GM18870 (cell line): ENCODE measurements around the gene ALK.

ENCODE experiments used
- ATAC-seq: cut with Tn5 transposase; IDR thresholded peaks from one replicate; pipeline ENCODE4 v1.9.1; 2021; ENCODE audit warnings: moderate library complexity; ENCODE audit not compliant: unreplicated experiment

Gene ALK

DNA sequence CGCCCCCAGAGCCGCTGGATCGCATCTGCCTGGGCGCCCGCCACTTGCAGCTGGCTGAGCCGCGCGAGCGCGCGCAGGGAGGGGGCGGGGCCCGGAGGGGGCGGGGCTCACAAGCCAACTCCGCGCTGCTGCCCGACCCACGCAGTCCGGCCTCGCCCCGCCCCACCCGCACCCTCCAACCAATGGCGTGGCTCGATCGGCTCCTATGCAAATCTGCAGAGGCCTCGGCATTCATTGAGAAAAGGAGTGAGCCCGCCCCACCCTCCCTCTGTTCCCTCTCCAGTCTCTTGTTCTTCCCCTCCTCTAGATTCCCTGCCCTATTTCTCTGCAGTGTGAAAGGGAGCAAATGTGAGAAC is at the start of gene ALK:
TSS of gene ALK (minus strand) at position 27 of the 356 bp plus-strand sequence. CDS start 927 bp downstream, outside the sequence.
- no peak for ATAC-seq

DNA sequence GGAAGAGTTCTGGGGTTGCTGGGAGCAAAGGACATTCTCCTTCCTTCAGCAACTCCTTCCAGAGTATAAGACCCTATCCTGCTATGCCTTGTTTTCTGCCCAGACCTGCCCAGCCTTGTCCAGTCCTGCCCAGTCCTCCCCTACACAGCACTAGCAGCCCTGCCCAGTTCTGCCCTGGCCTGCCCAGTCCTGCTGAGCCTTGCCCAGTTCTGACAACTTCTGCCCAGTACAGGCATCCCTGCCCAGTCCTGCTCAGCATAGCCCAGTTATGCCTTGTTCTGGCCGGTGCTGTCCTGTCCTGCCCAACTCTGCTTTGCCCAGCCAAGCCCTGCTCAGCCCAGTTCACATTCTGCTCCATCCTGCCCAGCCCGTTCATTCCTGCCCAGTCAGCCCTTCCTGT is 44.9 kb upstream of the ALK start:
- ATAC-seq, result no peak

DNA sequence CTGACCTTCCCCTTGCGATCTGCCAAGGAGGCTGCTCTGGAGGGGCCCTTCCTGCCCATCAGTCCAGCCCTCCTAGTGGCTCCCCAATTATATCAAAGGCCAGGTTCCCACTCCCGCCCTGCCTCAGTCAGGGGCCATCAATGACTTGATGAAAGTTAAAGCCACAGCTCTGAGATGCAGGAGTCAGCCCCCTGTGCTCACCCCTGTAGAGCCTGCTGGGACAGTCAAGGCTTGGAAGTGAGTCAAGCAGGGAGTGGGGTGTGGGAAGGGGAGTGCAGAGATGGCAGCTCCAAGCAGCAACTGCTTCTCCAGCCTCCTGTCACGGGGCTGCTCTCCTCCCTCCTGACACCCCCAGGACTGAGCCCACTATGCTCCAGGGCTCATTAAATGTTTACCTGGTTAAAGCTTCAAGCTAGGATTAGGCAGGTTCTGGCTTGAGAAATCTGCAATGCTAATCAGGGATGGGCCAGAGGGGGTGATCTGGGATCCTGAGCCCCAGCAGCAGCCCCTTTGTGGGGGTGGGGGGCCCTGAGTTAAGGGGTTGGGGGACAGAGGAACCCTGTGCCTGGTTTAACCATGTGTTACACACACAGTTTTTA is 42.7 kb upstream of the ALK start:
- no peak for ATAC-seq

DNA sequence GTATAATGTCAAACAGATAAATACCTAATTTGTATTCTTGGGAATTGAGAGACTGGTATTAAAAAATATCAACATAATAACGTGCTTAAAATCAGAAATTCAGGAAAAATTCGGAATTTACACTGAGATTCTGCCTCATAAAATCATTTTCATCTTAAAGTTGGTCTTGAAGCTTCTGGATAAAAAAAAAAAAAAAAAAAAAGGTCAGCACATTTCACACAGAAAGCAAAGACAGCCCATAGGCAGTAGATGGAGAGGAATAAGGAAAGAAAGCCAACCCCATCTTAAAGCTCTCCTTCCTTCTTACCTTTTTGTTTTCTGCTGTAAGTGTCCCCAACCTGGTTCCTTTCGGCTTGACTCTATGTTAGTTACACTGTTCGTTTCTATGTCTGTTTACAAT is 41.5 kb upstream of the ALK start:
- no peak for ATAC-seq

DNA sequence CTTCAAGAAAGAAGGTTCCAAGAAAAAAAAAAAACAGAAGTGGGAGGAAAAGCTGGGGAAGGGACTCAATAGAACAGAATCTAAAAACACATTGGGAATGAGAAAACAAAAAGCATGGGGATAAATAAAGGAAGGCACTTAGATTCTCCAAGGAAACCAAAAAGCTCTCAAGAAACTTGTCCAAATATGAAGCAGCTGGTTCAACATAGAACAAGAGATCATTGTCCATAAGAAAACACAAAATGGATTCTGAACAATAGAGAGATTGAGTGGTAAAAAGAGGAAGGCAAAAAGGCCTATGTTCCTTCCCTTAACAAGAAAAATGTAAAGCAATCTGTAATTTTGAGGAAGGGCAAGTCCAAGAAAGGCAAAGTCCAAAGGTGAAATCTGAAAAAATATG is 32.9 kb upstream of the ALK start:
- ATAC-seq, result no peak

DNA sequence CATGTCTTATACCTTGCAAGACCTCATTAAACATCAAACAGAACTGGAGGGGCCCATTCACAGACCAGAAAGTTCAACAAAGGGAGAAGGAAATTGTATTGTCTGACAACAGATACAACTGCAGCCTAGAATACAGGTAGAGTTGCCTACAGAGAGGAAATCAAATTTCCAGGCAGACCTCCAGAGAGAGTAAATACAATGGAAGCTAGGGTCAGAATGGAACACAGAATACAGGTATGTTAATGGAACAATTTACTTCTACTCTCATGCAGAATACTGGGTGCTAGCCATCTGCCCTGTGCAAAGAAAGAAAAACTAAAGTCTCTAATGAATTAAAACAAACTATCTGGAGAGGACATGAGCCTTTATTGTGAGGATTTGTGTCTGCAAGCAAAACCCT is 31.6 kb upstream of the ALK start:
- ATAC-seq, result no peak

DNA sequence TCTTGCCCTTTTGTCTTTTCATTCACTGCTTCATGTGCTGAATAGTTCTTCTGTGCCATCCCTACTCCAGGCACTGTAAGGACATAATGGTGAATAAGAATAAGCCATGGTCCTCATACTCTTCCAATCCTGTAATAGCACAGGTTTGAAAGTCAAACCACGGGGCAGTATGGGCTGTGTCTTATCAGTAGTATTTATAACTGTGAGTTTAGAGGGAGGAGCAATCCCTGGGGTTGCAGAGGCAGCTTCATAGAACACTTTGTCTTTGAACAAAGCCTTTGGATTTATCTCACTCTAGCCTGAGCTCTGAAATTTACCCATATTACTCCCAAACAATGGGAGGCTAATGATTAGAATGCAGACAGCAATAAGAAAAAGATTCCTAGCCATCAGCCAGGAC is 30.2 kb upstream of the ALK start:
- no peak for ATAC-seq

DNA sequence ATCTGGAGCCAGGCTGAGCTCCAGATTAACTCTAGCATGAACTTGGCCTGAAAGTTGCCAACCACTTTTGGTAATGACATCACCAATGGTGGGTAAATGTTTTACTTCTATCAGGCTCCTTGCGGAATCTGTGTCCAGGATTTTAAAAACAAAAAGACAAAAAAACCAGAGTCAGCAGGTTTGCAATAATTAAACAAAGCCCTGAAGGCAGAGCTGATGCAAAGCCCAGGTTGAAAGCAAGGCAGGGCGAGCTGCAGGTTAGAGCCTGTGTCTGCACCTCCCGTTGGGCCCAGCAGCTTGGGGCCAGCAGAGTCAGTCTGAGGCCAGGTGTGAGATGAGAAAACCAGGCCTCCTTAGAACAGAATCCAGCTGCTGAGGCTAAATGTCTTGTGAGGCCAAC is 29.1 kb upstream of the ALK start:
- no peak for ATAC-seq

DNA sequence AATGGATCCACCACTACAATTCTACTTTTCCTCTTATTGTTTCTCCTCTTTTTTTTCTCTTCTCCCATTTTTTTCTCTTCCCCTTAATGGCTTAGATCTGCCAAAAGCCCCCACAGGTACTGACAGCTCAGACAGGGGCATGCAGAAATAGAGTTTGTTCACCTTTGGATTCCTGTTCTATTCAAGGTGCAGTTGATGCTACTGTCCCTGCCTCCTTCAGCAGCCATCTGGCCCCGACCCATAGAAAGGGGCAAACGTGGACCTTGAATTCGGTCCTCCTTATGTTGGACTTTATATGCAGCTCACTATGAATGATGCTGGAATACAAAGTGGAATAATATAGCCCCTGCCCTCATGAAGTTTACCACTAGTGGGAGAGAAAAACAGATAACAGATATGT is 27.7 kb upstream of the ALK start:
- no peak for ATAC-seq

DNA sequence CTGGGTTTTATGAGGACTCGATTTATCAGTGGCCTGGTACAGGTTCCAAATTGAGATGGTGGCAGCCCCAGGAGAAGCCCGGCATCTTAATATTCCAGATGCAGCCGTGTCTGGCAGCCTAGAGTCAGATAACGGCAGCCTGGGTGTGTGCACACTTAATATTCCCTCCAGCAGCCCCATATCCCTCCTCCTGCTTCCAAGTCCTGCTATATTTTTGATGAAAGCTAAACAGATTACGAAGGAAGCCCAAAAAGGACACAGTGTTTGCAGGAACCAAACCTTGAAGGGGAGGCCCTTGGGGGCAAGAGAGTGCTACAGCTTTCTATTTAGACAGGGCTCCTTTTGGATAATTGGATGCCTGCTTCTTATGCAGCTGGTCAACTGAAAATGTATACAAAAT is 25.1 kb upstream of the ALK start:
- no peak for ATAC-seq

DNA sequence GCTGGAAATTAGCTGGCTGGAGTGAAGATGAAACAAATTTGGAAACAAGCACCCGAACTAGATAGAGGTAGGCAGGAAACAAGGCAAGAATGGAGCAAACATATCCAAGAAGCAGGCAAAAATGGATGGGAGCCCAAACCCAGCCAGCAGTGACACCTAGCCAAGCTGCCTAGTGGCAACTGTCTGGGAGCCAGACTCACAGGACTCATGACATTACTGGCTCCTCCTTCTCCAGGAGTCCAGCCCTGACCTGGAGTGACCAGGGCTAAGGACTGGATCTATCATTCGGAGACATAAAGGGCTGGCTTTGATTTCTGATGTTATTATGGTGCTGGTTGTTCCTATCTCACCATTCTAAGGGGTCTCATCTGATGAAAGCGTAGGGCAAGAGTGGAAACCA is 21.3 kb upstream of the ALK start:
- no peak for ATAC-seq

DNA sequence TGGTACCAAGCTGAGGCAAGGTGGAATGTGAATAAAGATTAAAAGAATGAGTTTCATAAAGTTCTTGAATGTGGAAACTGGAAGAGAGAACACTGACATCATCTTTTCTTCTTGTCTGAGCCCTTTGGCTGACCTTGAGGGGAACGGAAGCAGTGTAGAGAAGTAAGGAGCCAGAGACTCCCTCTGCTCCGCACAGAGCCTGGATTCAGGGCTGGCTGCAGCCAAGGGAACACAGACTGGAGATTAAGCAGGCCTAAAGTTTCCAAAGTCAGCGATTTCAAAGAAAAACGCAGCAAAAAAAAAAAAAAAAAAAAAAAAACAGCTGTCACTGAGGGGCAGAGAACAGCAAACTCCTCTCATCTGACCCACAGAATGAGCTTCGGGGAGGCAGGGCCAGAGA is 19.3 kb upstream of the ALK start:
- no peak for ATAC-seq

DNA sequence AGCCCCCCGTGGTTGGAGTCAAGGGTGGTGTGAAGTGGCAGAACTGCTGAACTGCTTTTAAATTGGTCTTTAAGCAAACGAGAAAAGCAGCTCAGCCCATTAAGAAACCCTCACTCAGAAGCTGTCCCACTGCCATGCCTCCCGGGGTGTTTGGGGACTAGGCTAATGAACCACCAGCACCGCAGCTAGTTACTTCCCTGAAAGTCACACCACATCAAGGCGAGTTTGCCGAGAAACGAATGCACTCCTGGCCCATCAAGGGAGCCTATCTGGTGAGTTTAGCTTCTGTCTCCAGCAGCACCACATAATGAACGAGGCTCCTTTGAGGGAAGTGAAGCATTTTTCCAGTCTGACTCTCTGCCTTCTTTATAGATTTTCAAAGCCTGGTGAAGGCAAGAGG is 14.6 kb upstream of the ALK start:
- ATAC-seq, result no peak

DNA sequence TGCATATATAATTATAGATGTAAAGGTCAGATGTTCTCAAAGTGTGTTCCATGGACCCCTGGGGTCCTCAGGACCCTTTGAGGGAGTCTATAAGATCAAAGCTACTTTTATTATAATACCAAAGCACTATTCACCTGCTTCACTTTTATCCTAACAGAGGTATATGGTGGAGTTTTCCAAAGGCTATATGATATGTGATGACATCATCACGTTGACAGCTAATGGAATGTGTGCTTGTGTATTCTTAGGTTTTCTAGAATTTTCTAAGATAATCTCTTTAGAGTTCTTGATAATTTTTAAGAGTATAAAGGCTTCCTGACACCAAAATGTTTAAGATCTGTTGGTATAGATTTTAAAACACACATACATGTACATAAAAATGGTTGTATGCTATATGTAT is 10.4 kb upstream of the ALK start:
- no peak for ATAC-seq

DNA sequence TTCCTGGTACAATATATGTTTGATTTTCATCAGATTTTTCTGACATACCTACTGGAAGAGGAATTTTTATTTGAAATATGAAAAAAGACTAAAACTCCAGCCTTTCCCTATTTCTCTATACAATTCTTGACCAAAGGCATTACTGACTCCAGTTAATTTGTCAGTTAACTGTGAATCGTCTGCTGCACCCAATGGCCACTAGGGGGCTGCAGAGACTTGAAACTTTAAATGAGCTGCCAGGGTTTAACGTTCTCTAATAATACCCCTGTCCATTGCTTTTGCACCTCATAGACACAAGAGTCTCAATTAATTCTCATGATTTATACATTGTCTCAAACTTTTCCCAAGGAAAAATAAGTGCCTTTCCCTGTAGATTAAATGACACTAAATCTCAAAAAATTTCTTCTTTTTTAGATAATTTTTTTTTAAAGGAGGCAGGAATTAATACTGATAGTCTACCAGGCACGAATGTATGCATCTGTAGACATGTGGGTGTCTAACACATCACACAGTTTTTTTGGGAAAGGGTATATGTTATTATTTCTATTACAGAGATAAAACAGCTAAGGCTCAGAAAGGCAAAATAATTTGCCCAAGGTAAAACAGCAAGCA is 1.8 kb upstream of the ALK start:
- no peak for ATAC-seq

DNA sequence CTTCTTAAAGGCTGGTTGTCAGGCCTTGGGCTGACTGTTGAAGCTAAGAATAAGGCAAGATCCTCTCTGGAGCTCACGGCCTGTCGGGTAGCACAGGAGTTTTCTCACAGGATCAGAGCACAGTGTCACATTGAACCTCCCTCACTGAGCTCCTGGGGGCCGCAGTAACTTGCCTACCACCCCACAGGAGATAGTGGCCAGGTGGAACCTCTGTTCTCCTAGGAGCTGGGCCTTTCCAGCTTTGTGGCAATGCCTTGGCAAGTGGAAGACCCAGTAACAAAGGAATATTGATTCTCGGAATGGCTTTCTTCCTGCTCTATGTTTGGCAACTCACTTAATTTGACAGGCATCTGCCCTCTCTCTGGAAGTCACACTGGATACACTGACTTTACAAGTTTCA is 1.2 kb upstream of the ALK start:
- no peak for ATAC-seq

DNA sequence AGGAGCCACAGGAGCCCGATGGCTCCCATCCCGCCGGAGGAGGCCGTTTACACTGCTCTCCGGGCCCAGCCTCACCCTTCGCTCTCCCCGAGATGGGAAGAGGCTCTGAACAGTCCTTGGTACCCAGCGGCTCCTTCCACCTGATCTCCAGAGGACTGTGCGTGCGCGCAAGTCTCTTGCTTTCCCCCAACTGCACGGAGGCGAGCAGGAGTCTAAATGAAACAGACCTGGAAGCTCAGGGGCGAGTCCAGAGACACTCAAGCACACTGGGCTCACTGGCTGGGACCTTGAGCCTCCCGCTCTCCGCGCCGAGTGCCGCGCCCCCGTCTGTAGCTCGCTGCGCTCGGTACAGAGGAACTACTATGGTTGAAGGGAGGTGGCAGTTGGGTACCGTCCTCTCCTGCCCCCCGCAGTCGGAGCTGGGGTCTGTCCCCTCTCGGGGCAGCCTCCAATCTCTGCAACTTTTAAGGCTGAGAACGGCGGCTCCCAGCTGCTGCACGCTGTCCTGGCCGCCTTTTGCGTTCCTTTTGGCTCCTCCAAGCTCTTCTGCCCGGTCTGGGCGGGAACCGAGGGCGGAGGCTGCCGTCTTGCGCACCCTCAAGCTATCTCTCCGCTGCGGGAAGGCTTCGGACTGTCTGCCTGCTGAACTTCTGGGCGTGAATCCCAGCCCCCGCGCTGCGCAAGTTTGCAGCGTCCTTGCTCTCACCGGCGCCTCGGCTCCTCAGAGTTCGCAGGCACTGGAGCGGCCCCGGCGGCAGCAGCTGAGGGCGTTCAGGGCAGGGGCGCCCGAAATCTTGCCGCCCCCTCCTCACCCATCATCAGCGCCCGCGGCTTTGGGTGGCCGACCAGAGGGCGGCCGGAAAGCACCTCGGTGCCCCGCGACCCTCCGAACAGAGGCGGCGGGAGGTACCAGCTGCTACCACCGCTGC is 491 bp downstream of the ALK start:
- no peak for ATAC-seq

DNA sequence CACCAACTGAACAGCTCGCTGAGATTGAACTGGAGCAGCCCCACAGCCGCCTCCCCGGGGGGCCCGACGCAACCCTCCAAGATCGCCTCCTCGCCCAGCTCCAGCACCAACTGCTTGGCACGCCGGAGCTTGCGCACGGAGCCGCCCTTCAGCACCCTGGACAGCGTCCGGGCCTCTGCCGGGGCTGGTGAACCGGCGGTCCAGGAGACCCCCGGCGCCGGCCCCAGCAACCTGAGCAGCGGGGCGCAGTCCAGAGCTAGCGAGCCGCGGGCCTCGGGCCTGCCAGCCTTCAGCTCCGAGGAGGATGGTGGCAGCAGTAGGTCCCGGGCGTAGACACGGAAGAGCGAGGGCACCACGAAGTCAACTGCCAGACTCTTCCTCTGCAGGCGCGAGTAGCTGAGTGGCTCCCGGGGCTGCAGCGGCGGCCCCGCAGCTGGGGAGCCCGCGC is 1.2 kb downstream of the ALK start:
- ATAC-seq, result no peak

DNA sequence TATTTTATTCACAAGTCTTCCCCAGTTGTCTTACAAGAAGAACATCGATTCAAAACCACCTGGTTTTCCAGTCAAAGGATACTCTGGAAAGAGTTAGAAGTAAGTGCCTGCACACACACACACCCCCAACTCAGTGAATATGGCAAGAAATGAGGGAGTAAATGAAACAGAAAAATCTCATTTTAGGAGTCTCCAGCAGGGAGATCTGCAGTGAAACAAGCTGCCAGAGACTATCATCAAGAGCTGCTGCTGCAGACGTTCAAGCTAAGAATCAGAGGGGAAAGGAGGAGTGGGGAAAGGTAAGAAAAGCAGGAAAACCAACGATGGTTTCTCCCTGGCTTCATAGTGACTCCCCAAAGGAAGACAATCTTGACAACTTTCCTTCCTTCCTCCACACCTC is 2.4 kb downstream of the ALK start:
- ATAC-seq, result no peak

DNA sequence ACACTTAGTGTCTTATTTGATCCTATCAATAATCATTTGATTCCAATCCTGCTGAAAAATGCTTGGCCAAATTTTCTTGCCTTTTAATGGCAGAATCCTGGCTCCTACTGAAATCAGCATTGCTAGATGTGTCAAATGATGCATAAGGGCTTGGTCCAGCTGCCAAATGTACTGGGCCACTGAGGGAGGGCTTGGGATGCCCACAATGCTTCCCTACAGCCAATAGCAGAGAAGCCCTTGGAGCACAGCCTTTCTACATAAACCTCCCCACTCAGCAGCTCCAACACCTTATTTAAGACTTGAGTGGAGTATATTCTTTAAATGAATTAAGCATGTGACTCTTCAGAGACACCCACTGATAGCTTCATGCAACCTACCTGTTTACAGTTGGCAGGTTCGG is 3.6 kb downstream of the ALK start:
- no peak for ATAC-seq

DNA sequence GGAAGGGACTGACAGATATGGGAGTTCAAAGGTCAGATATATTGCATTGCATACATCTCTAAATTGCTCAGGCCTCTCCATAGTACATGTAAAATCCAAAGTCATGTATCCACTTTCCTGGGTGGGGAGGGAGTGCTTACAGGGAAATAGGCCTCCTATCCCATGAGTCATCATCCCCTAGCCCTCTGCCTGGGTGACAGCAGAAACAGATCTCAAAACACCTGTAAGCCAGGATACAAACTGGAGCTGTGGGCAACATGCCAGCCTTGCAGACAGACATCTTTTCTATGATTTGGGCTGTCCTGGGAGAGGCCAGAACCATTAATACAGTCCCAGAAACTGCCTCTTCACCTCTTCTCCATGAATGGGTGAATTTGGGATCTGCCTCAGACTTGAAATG is 4.8 kb downstream of the ALK start:
- no peak for ATAC-seq

DNA sequence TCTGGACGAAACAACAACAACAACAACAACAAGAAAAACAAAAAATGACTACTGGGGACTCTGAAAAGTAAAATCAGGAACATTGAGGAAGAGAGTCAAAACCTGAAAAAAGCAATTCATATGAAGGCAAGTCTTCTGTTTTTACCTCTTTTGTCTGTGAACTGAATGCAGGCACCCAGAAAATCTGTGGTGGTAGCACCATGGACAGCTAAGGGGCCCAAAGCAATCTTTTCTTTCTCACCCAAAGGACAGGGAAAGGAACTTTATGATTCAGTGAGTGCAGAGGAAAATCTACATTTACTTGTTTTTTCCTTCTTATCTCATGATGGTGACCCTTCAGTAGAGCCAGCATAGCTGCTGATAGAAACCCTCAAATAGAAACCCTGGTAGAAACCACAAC is 10.4 kb downstream of the ALK start:
- ATAC-seq, result no peak
